T-helper 22 cell (primary cell): Measurements from ENCODE around the gene GARNL3.

ENCODE experiments used
- DNase-seq: peaks from one replicate; pipeline ENCODE4 v3.0.0-alpha.2; 2020; ENCODE audit warnings: low read depth

The GARNL3 gene

DNA sequence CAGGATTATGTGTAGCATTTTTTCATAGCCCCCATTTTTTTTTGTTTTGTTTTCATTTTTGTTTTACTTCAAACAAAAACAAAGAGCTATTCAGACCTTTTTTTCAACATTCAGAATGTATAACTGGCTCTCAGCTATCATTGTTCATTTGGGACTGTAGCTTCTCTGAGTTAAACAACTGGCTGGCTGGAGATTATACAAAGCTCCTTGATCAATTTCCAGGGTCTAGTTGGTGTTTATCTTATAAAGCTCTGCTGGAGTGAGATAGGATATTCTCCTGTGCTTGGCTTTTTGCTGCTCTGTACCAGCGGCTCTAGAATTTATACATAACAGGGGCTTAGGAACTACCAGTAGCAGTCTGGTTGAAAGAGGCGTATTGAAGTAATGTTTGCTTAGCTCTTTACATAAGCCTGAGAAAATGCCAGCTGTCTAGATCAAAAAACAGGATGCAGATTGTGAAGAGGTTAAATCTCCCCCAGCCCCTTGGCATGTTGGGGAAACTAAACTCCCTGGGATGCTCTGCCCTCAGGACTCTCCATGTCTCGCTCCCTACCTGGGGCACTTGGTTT is 15.2 kb downstream of the GARNL3 start:
- DNase-seq: no peak

DNA sequence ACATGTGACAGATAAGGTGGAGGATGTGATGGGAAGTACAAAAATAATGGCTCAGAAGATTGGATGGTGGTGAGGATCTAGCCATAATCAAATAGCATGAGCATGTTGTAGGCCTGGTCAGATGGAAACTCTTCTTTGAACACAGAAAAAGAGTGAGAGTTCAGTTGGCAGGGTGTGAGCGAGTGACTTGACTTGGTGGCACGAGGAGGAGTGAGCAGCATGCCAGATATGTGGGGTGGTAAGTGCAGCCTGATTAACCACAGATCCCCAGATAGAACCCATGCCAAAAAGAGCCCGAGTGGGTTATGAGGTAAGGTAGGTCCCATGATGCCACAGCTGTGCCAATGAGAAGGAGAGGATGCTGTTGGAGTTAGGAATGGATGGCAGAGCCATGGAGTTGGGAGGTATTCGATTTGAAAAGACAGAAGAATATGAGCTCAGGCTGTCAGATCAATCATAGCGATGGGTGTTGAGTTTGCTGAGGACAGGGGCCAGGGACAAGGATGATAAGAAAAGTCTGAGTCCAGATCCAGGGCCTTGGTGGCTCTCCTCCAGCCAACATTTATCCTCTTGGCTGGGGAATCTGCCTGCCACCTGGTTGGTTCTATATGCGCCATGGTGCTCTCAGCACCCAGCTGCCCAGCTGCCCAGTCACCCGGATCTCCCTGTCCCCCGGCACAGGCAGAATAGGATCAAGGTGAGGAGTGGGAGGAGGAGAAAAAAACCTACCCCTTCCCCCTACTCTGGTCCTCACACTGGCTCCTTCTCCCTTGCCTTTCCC is 16.5 kb downstream of the GARNL3 start:
- no peak for DNase-seq

DNA sequence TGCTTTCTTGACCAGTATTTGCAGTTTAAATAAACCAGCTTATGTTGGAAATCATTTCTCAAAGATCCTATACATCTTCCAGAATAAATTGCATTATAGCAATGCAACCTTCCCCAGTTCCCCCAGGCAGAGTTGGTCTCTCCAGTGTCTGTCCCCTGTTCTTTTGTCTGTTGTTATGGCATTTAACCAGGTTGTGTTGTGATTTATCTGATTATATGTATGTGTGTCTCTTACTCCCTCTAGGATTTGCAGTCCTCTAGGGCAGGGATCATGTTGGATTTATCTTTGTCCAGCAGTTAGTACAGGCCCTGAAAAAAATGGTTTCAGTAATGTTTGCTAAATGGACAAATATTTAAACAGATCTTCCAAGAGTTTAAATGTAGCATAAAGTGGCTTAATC is 17.3 kb downstream of the GARNL3 start:
- DNase-seq: no peak

DNA sequence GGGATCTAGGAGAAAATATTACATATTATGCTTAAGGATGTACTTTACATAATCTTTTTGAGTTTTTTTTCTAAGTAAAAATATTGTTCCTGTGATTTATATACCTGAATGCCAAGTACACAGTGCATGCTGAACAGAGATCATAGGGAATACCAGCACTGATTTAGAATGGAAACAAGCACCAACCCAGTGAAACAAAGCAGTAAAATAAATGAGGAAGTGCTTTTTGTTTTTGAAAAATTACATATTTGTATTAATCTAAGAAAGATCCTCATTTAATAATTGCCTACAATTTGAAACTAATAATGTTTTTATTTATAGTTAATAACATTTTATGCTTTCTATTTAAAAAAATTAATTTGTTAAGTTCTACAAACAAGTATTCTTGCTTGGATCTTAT is 18.0 kb downstream of the GARNL3 start:
- no peak for DNase-seq

DNA sequence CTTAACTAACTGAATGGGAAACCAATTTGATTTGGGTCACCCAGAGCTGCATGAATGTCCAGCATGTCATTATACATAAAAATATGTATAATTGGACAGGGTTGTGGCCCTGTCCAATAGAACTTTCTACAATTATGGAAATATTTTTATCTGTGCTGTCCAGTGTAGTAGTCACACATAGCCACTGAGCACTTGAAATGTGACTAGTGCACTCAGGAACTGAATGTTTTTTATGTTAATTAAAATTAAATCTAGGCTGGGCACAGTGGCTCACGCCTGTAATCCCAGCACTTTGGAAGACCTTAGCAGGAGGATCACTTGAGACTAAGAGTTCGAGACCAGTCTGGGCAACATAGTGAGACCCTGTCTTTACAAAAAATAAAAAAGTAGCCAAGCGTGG is 18.6 kb downstream of the GARNL3 start:
- DNase-seq: no peak

DNA sequence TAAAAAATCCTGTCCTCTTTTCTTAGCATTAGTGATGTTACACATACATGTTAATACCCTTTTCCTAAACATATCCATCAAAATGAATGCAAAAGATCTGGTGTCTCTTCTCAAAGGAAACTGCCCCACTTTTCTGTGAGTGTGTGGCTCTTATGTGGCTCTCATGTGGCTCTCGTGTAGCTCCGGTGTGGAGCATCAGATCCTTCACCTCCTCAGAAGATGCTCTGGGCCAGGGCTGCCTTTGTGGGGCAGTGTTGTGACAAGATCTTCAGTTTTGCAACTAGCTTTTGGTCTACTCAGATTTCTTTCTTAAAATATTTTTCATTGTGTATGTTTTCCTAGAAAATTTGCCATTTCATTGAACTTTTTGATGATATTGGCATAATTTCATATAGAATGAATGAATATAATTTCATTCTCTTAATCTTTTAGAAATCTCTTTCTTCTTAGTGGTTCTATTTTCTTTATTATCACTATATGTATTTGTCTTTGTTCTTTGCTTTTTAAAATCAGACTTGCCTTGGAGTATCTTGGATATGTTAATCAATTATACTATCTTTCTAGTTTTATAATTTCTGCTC is 19.4 kb downstream of the GARNL3 start:
- DNase-seq: no peak

DNA sequence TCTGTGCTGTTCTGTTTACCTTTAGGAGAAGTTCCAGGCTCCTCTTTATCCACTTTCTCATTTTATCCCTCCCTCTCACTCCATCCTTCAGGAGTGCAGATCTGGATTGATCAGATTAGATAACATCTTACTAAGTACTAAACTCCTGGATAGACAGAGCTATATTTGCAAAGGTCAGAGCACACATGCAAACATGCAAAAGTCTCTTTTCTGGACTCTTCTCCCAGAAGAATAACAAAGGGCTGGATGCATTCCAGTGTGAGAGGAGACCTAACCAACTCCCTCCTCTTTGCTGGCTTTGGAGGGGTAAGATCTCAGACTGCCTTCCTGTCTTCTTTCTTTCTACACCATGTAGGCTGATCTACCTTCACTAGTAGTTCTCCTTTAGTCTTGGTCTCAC is 21.4 kb downstream of the GARNL3 start:
- no peak for DNase-seq

DNA sequence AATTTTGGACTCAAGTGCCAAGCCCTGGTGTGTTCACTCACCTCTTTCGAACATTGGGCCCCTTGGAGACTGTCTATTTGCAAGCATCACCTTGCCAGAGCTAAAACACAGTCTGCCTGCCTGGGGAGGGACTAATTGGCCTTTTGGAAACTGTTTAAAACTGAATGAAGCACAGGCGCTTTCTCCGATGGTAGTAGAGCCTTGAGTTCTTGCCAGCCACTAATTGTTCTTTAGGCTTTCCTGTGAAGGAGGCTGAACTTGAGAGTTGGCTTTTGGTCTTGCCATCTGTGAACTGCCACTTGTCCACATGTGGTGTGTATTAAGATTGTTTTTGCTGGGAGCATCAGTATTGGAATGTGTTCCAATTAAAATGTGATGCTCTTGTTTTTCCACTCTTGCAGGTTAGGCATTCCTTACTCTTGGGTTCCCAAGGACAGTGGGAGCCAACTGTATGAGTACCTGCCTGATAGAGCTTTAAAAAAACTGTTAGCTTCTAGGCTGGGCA is 26.0 kb downstream of the GARNL3 start:
- no peak for DNase-seq

DNA sequence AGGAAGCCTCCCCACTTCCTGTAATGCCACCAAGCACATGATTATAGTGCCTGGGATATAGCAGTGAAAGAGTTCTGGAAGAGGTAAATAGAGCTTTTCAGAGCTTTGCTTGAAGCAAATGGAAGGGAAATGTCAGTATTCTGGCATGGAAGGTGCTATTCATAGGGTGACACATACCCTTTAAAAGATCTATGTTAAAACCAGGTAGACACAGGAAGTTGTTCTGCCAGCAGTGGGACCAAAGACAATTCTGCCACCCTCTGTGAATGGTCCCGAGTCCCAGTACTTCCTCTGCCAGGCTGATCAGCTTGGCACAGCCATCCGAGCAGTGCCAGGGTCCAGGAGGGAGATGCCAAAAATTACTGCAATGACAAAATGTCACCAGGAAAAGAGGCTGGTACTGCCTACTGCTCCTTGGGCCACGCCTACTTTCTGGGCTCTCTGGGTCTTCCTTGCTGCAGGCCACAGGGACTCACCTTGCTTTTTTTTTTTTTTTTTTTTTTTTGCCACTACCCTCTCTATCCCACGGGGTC is 26.7 kb downstream of the GARNL3 start:
- no peak for DNase-seq

DNA sequence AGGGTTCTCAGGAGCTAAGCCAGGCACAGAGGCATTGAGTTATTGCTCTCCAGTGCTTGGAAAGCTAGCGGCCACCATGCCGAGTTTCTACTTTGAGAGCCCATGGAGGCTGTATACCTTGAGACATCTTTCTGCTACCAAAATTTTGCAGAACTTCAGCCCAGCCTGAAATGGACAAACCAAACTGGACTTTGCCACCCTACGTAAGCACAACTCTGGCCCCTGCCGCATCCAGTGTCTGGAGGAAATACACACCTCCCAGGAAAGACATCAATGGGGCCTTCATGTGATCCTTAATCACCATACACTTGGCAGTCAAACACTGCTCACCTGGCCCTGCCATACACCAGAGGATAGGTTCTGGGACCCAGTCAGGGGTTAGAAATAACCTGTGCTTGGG is 27.8 kb downstream of the GARNL3 start:
- DNase-seq: no peak

DNA sequence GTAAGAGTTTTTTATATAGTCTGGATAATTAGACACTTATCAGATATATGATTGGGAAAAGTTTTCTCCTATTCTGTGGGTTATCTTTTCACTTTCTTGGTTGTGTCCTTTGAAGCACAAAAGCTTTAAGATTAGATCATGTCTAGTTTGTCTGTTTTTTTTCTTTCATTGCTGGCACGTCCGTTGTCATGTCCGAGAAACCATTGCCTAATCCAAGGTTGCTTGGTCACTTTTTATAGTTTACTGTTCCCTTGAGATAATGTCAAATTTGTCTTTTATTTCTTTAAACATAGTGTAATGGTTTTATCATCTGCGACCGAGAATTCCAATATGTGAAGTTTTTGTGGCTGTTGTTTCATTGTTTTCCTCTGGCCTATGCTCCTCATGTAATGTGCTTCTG is 28.8 kb downstream of the GARNL3 start:
- DNase-seq: no peak

DNA sequence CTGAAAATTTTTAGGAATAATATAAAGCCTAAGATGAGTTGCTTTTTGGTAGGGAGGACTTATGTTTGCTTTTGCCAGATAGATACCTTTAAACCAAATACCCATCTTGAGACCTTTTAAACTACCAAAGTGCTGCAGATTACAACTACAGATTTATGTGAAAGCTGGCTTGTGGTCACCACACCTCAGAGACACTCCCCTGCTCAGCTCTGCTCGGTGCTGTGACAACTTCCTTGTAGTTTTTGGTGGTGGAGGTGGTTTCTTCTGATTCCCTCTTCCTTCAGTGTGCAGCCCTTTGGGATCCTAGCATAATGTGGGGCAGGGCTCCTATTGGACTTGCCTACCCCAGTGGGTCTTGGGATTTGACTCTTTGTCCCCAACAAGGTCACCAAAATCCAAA is 29.2 kb downstream of the GARNL3 start:
- DNase-seq: no peak

DNA sequence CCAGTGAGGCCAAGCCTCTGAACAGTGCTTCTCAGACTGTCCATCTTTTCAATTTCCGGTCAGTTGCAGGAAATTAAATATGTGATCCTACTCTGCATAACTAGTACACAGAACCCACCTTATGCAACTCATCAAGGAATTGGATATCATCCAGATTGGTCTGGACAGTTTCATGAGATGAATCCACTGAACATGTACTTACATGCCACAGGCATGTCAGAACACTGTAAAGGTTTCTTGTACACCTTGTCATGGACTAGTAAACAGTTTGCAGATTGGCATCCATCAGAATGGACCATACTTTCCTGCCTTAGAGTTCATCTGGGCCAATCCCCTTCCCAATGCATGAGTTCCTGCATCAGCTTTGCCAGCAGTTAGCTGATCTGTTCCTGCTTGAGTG is 30.4 kb downstream of the GARNL3 start:
- DNase-seq: no peak

DNA sequence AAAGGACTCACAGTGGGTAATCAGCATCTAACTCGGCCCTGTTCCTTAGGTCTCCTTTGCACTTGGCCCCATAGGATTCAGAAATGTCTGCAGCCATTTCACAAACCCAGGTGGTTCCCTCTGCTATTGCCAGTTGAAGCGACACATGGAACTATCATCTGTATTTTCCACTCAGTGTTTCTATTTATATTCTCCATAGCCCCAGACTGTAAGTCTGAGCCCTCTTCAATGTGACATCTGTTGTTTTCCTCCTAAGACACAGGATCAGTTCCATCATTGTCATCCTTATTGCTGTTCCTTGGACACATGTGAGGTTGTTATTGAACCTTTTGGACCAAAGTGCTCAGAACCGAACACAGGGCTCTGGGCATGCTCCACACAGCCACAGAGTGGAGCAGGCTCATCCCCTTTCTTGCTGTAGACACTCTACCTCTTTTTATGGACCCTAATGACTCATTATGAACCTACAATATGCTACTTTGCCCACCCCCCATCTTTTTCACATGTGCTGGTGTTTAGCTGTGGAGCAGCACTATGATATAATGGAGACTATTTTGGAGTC is 36.4 kb downstream of the GARNL3 start:
- no peak for DNase-seq

DNA sequence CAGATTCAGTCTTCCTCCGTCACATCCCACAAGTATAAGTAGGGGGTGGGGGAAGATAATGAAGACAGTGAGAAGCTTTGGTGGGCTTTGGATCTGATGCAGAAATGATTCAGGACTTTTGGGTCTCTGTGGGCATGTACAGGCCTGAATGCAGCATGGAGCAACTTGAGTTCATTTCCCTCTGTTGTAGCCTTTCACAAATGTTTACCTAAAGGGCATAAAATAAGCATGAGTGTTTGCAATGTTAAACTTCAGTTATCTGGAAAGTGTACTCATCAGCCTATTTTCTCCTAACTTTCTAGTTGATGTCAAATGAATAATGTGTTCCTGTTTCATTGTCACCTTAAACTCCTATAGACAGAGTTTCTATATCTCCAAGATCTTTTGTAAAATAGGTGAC is 39.3 kb downstream of the GARNL3 start:
- DNase-seq: no peak

DNA sequence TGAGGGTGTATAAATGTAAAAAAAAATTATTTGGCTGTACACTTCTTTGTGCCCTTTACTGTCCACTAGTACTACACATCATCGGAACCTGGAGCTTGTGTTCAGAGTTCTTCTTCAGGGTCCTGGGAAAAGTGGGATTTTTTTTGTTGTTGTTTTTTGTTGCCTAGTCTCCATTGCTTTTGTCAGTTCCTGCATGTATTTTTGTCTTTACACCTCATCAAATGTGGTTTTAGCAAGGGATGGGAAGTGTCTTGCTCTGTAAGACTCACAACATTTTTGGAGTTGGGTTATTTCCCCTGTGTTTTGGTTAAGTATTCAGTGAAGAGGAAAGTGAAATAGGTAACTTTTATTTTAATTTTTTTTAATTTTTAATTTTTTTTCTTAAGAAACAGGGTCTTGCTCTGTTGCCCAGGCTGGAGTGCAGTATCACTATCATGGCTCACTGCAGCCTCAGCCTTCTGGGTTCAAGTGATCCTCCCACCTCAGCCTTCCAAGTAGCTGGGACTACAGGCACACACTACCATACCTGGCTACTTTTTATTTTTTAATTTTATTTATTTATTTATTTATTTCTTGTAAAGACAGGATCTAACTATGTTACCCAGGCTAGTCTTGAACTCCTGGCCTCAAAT is 40.7 kb downstream of the GARNL3 start:
- DNase-seq: no peak

DNA sequence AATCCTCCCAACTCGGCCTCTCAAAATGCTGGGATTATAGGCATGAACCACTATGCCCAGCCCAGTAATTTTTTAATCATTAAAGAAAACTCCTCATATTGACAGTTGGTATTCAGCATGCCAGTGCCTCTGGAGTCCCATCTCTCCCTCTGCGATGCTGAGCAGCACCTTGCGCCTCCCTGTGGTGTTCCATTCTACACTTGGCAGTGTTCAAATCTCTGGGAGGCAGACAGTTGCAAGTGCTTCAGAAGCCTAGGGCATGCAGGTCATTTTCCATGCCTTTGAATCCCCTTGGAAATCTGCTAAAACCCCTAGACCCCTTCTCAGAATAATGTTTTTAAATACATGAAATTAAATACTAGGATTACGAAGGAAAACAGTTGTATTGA is 41.3 kb downstream of the GARNL3 start:
- DNase-seq: no peak

DNA sequence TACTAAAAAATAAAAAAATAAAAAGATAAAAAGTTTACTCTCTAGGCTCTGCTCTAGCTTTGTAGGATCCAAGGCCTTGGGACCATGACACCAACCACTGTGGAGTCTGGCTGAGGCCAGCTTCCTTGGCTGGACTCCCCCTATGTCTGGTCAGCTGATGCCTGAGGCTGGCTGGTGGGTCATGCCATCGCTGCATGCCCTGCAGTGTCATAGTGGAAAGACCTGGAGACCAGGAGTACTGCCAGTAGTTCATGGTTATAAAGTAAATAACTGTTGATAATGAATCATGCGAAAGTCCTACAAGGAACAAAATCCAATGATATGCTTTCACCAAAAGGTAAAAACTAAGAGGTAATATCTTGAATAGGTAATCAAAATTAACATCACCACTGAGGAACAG is 43.2 kb downstream of the GARNL3 start:
- DNase-seq: no peak

DNA sequence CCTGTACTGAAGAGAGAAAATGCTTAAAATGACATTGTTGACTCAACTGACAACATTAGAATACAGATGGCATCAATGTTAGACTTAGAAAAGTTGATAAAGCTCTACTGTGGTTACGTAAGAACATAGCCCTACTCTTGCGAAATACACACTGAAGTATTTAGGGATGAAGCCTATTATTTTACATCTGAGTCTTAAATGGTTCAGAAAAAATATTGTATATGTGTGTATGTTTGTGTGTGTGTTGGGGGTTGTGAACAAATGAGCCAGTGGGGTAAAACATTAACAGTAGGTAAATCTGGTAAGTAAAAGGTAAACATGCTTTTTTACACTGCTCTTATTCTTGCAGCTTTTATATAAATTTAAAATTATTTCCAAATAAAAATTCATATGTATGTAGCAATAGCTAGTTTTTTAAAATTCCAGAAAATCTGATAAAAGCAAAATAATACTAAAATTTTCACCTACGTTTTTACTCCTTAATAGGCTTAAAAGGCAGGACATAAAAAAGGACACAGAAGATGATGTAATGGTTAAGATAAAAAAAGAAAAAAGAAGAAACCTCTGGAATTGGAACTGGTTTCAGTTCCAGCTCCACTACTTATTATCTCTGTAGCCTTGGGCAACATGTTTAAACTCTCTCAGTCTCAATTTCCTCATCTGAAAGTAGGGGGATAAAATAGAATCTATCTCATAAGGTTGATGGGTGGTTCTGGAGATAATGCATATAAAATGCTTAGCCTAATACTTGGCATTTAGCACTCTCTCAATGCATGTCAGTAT is 44.3 kb downstream of the GARNL3 start:
- no peak for DNase-seq

DNA sequence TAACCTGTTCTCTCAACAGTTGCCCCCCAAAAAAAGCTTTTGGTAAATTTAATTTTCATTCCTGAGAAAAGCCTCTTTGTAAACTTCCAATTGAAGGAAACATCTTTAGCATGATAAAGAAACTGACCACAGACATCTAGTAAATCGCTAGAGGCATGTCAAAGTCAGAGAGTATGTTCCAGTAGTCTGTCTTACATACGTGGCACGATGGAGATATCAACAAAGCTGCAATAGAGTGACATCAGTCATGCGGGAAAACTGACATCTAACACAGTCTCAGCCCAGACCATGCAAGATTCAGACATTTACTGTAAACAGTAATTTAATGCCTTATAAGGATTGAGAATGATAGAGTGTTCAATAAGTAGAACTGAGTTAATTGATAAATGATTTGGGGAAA is 45.1 kb downstream of the GARNL3 start:
- no peak for DNase-seq

DNA sequence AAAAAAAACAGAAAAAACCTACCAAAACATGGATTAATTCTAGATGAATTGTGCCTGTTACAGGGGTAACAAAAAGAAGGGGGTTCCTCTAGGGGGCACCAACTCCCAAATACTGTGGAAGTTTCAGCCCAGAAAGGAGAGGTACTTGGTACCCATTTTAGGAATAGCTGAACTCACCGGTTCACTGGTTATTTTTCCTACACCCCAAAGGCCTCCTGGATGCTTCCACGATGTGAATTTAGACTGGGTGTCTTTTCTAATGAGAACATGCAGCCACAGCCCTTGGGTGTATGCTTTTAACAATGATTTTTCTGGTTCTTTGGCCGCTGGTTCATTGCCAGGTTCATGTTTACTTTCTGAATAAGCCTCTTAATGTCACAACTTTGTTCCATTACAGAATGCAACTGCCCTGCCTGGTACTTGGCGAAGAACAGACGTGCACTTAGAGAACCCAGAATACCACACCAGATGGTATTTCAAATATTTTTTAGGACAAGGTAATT is 46.7 kb downstream of the GARNL3 start:
- DNase-seq: no peak
